Measurements from ENCODE around the gene BMP4. TPM values are rescaled to one million over a fixed set of nuclear protein-coding genes. Genes with fewer than 3 reads are reported as not detected.

BMP4 gene
- total and polyA plus RNA-seq, 2 experiments from 2014 or later: 2.5 to 3.9 TPM

DNA sequence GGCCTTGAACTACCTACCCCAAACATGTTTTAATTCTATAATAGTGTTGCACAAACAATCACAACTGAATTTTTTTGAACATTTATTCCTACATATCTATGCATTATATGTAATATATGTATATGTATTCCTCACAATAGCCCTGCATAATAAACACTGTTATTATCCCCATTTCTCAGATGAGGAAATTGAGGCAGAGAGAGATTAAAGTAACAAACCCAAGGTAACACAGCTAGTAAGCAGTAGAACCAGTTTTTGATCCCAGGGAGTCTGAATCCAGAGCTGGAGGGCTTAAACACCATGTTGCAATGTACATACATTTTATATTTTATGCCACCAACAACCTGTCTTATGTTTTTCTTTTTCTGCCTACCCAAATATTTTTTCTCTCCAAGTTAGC lies 26.5 kb upstream of the BMP4 start (continued):
- no peak for TF ChIP-seq NANOG (IDR thresholded peaks at IDR 0.05; ENCODE audit: borderline replicate concordance)
- no peak for TF ChIP-seq EZH2 (IDR thresholded peaks at IDR 0.05; ENCODE audit: low read depth, unreplicated experiment)
- TF ChIP-seq EZH2phosphoT487 (IDR thresholded peaks at IDR 0.05; ENCODE audit: unreplicated experiment): no peak
- no peak for TF ChIP-seq JUNB (IDR thresholded peaks at IDR 0.05; ENCODE audit: unreplicated experiment)
- no peak for TF ChIP-seq POLR2AphosphoS5 (IDR thresholded peaks at IDR 0.05; ENCODE audit: low read depth)
- no peak for TF ChIP-seq ZNF331 (CRISPR knock-in tag; IDR thresholded peaks at IDR 0.05; ENCODE audit: low read depth)
- TF ChIP-seq, protein P1, sequence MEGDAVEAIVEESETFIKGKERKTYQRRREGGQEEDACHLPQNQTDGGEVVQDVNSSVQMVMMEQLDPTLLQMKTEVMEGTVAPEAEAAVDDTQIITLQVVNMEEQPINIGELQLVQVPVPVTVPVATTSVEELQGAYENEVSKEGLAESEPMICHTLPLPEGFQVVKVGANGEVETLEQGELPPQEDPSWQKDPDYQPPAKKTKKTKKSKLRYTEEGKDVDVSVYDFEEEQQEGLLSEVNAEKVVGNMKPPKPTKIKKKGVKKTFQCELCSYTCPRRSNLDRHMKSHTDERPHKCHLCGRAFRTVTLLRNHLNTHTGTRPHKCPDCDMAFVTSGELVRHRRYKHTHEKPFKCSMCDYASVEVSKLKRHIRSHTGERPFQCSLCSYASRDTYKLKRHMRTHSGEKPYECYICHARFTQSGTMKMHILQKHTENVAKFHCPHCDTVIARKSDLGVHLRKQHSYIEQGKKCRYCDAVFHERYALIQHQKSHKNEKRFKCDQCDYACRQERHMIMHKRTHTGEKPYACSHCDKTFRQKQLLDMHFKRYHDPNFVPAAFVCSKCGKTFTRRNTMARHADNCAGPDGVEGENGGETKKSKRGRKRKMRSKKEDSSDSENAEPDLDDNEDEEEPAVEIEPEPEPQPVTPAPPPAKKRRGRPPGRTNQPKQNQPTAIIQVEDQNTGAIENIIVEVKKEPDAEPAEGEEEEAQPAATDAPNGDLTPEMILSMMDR (conservative IDR thresholded peaks at IDR 0.05; ENCODE audit: low read depth in 2 of 2): no peak

DNA sequence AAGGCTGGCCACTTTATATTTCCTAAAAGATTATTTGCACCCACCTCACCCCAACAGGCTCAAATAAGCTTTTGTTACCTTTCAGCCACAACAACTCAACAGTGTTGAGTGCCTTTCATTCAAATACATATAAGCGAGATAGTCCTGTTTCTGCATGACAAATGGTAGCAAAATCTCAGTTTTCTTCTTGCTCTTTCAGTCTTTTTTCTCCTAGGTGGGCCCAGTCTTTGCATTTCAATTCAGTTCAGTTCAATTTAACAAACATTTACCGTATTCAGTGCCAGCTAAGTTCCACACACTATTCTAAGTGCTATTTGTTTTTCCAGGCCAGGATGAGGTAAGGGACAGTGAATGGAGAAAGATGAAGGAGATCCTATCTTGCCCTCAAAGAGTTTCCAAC lies 25.9 kb upstream of the BMP4 start:
- Histone ChIP-seq H3F3A (replicated peaks; ENCODE audit: low read depth) (peaks cover 4% of the 10 kb centered on the region; the same call in 1 of the 2 replicates), H3K27me3 (ENCODE audit: insufficient read depth) (0 out of 2 replicates have a peak, but pooled peaks cover 10% of the 10 kb centered on the region), H3K4me2 (peak overlapping the region; percentile 4), H3K4me3 (peak overlapping the region; percentile 10), H3K4me1 (ENCODE audit: insufficient read depth) (peaks cover 56% of the 10 kb centered on the region), H4K20me1 (replicated peaks; ENCODE audit: insufficient read depth) (no peaks in the 10 kb centered on the region), H2AFZ (no peak overlapping the region), H3K9me2 (ENCODE audit: insufficient read depth) (no peaks in the 10 kb centered on the region), H3K79me2 (replicated peaks; ENCODE audit: insufficient read depth) (no peaks in the 10 kb centered on the region), H3K27ac (ENCODE audit: low read depth) (peak overlapping the region; percentile 60; the same call in 1 of the 2 replicates), H3K36me3 (ENCODE audit: insufficient read depth) (peaks cover 6% of the 10 kb centered on the region)
- ATAC-seq (peak; percentile 61), DNase-seq (ENCODE audit: low spot score) (peak; percentile 63)
- TF ChIP-seq EZH2phosphoT487 (IDR thresholded peaks at IDR 0.05; ENCODE audit: unreplicated experiment): no peak
- TF ChIP-seq ZNF114 (CRISPR knock-in tag; IDR thresholded peaks at IDR 0.05): no peak
- TF ChIP-seq EZH2 (IDR thresholded peaks at IDR 0.05; ENCODE audit: low read depth, unreplicated experiment): no peak
- TF ChIP-seq JUNB (IDR thresholded peaks at IDR 0.05; ENCODE audit: unreplicated experiment): no peak
- TF ChIP-seq POLR2AphosphoS5 (IDR thresholded peaks at IDR 0.05; ENCODE audit: low read depth): no peak
- TF ChIP-seq, protein P2, sequence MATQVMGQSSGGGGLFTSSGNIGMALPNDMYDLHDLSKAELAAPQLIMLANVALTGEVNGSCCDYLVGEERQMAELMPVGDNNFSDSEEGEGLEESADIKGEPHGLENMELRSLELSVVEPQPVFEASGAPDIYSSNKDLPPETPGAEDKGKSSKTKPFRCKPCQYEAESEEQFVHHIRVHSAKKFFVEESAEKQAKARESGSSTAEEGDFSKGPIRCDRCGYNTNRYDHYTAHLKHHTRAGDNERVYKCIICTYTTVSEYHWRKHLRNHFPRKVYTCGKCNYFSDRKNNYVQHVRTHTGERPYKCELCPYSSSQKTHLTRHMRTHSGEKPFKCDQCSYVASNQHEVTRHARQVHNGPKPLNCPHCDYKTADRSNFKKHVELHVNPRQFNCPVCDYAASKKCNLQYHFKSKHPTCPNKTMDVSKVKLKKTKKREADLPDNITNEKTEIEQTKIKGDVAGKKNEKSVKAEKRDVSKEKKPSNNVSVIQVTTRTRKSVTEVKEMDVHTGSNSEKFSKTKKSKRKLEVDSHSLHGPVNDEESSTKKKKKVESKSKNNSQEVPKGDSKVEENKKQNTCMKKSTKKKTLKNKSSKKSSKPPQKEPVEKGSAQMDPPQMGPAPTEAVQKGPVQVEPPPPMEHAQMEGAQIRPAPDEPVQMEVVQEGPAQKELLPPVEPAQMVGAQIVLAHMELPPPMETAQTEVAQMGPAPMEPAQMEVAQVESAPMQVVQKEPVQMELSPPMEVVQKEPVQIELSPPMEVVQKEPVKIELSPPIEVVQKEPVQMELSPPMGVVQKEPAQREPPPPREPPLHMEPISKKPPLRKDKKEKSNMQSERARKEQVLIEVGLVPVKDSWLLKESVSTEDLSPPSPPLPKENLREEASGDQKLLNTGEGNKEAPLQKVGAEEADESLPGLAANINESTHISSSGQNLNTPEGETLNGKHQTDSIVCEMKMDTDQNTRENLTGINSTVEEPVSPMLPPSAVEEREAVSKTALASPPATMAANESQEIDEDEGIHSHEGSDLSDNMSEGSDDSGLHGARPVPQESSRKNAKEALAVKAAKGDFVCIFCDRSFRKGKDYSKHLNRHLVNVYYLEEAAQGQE (IDR thresholded peaks at IDR 0.05; ENCODE audit: unreplicated experiment): no peak
- TF ChIP-seq NANOG (IDR thresholded peaks at IDR 0.05; ENCODE audit: borderline replicate concordance): peak; percentile 99
- TF ChIP-seq, protein P3, sequence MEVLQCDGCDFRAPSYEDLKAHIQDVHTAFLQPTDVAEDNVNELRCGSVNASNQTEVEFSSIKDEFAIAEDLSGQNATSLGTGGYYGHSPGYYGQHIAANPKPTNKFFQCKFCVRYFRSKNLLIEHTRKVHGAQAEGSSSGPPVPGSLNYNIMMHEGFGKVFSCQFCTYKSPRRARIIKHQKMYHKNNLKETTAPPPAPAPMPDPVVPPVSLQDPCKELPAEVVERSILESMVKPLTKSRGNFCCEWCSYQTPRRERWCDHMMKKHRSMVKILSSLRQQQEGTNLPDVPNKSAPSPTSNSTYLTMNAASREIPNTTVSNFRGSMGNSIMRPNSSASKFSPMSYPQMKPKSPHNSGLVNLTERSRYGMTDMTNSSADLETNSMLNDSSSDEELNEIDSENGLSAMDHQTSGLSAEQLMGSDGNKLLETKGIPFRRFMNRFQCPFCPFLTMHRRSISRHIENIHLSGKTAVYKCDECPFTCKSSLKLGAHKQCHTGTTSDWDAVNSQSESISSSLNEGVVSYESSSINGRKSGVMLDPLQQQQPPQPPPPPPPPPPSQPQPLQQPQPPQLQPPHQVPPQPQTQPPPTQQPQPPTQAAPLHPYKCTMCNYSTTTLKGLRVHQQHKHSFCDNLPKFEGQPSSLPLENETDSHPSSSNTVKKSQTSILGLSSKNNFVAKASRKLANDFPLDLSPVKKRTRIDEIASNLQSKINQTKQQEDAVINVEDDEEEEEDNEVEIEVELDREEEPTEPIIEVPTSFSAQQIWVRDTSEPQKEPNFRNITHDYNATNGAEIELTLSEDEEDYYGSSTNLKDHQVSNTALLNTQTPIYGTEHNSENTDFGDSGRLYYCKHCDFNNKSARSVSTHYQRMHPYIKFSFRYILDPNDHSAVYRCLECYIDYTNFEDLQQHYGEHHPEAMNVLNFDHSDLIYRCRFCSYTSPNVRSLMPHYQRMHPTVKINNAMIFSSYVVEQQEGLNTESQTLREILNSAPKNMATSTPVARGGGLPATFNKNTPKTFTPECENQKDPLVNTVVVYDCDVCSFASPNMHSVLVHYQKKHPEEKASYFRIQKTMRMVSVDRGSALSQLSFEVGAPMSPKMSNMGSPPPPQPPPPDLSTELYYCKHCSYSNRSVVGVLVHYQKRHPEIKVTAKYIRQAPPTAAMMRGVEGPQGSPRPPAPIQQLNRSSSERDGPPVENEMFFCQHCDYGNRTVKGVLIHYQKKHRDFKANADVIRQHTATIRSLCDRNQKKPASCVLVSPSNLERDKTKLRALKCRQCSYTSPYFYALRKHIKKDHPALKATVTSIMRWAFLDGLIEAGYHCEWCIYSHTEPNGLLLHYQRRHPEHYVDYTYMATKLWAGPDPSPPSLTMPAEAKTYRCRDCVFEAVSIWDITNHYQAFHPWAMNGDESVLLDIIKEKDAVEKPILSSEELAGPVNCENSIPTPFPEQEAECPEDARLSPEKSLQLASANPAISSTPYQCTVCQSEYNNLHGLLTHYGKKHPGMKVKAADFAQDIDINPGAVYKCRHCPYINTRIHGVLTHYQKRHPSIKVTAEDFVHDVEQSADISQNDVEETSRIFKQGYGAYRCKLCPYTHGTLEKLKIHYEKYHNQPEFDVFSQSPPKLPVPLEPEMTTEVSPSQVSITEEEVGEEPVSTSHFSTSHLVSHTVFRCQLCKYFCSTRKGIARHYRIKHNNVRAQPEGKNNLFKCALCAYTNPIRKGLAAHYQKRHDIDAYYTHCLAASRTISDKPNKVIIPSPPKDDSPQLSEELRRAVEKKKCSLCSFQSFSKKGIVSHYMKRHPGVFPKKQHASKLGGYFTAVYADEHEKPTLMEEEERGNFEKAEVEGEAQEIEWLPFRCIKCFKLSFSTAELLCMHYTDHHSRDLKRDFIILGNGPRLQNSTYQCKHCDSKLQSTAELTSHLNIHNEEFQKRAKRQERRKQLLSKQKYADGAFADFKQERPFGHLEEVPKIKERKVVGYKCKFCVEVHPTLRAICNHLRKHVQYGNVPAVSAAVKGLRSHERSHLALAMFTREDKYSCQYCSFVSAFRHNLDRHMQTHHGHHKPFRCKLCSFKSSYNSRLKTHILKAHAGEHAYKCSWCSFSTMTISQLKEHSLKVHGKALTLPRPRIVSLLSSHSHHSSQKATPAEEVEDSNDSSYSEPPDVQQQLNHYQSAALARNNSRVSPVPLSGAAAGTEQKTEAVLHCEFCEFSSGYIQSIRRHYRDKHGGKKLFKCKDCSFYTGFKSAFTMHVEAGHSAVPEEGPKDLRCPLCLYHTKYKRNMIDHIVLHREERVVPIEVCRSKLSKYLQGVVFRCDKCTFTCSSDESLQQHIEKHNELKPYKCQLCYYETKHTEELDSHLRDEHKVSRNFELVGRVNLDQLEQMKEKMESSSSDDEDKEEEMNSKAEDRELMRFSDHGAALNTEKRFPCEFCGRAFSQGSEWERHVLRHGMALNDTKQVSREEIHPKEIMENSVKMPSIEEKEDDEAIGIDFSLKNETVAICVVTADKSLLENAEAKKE (CRISPR knock-in tag; IDR thresholded peaks at IDR 0.05): peak; percentile 46; the same call in 1 of the 2 replicates
- TF ChIP-seq, protein P4, sequence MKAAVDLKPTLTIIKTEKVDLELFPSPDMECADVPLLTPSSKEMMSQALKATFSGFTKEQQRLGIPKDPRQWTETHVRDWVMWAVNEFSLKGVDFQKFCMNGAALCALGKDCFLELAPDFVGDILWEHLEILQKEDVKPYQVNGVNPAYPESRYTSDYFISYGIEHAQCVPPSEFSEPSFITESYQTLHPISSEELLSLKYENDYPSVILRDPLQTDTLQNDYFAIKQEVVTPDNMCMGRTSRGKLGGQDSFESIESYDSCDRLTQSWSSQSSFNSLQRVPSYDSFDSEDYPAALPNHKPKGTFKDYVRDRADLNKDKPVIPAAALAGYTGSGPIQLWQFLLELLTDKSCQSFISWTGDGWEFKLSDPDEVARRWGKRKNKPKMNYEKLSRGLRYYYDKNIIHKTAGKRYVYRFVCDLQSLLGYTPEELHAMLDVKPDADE (IDR thresholded peaks at IDR 0.05): no peak
- TF ChIP-seq ZNF331 (CRISPR knock-in tag; IDR thresholded peaks at IDR 0.05; ENCODE audit: low read depth): no peak
- H3K9me3 Mint-ChIP-seq: peaks cover 49% of the 10 kb centered on the region
- peaks cover 29% of the 10 kb centered on the region for H3K27me3 Mint-ChIP-seq (ENCODE audit: insufficient read depth, low read depth, poor library complexity)
- H3K36me3 Mint-ChIP-seq (ENCODE audit: low read depth): peaks cover 45% of the 10 kb centered on the region
- peak overlapping the region; percentile 25; the same call in 1 of the 3 replicates for H3K4me3 Mint-ChIP-seq
- H3K27ac Mint-ChIP-seq: peak overlapping the region; percentile 2; the same call in 1 of the 2 replicates
- H3K4me1 Mint-ChIP-seq: peaks cover 53% of the 10 kb centered on the region
